MM.1S (cell line): ENCODE results near the gene PACS2.

Source experiments
- EZH2 ChIP-seq: fragments of 300-600 bp; sonication (generic); optimal IDR thresholded peaks from 2 replicates; pipeline ENCODE3; 2017; ENCODE audit warnings: low read depth, mild to moderate bottlenecking, antibody characterized with exemption, low read length, mixed read lengths
- EZH2phosphoT487 ChIP-seq: fragments of 300-600 bp; sonication (generic); IDR thresholded peaks from 2 replicates; pipeline ENCODE4 v1.6.1; 2018; ENCODE audit warnings: antibody characterized with exemption, low read length
- TF ChIP-seq, protein P1 (sequence below): fragments of 300-600 bp; sonication (generic); IDR thresholded peaks from 2 replicates; pipeline ENCODE4 v1.5.1; 2016; ENCODE audit warnings: antibody characterized with exemption, low read length, mixed read lengths

DNA sequence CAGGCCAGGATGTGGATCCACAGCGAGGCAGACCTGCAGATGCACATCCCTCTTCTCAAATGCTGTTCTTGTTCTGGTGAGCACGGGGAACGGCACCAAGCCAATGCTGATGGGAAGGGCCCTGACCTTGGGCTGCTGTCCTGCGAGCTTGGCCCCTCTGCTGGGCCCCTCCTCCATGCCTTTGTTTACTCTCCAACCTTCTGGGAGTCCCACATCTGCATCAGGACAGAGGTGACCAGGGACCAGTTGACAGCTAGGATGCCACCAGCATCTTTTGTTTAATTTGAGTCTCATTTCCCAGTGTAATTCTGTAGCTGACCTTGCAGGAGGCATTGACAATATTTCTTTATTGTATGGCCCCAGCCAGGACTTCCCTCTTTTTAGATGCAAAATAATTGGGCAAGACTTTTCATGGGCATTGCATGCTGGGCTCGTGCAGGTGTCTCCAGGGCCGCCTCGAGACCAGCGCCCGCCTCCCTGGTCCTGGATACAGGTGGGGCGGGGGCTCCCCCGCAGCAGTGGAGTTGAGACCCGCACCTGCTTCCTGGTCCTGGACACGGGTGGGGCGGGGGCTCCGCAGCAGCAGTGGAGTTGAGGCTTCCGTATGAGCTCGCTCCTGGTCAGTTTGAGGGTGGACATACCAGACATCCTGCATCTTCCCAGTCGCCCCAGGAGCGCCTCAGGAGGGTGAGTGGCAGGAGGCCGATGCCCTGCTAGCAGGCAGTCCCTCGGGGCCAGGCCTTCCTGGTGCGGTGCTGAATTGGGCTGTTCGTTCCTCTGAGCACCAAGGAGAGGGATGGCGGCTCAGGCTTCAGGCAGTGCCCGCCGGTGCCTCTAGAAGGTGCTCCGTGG lies 11.4 kb downstream of the PACS2 start:
- TF ChIP-seq, protein P1, sequence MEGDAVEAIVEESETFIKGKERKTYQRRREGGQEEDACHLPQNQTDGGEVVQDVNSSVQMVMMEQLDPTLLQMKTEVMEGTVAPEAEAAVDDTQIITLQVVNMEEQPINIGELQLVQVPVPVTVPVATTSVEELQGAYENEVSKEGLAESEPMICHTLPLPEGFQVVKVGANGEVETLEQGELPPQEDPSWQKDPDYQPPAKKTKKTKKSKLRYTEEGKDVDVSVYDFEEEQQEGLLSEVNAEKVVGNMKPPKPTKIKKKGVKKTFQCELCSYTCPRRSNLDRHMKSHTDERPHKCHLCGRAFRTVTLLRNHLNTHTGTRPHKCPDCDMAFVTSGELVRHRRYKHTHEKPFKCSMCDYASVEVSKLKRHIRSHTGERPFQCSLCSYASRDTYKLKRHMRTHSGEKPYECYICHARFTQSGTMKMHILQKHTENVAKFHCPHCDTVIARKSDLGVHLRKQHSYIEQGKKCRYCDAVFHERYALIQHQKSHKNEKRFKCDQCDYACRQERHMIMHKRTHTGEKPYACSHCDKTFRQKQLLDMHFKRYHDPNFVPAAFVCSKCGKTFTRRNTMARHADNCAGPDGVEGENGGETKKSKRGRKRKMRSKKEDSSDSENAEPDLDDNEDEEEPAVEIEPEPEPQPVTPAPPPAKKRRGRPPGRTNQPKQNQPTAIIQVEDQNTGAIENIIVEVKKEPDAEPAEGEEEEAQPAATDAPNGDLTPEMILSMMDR = no peak
- TF ChIP-seq EZH2 (no peak), EZH2phosphoT487 (no peak)
